ENCODE results near the gene UNC80. TPM values are rescaled to one million over a fixed set of nuclear protein-coding genes. Genes with fewer than 3 reads are reported as not detected.

UNC80 gene
- total and polyA plus RNA-seq, 2 experiments from 2014 or later: not detected

DNA sequence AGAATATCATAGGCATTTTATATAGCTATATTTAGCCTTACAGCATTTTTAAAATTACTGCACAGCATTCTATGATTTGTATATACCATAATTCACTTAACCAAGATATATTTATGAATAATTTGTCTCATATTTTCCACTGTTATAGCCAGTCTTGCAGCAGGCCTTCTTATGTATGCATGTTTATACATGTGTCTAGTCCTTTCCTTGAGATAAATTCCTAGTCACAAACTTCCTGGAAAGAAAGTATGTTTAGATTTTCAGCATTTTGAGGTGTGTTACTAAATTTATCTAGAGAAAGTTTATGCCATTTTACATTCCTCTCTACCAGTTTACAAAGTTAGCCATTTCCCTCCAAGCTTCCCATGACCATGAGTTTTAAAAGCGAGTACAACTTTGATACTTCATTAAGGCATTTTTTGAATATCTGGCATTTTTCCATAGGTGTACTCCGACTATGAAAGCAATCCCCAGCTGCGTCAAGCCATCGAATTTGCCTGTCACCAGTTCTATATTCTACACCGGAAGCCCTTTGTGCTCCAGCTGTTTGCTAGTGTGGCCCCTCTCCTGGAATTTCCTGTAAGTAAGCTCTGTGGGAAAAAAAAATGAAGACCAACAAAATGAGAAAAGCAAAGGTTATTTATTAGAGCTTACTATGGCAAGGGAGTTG lies 171.4 kb downstream of the UNC80 start:
- in situ Hi-C loops (cut with MboI): no loop called here
- no peak for DNase-seq
- Histone ChIP-seq H3K4me3 (no peak overlapping the region), H3K27me3 (replicated peaks; ENCODE audit: insufficient read depth) (no peaks in the 10 kb centered on the region), H3K9ac (no peak overlapping the region), H3K79me2 (ENCODE audit: insufficient read depth) (no peaks in the 10 kb centered on the region), H3K36me3 (ENCODE audit: low read depth) (no peaks in the 10 kb centered on the region), H4K20me1 (ENCODE audit: insufficient read depth) (no peaks in the 10 kb centered on the region), H3K4me1 (ENCODE audit: insufficient read depth) (no peaks in the 10 kb centered on the region), H3K4me2 (ENCODE audit: unreplicated experiment) (no peak overlapping the region), H3K9me3 (ENCODE audit: low read depth) (no peaks in the 10 kb centered on the region), H3K27ac (no peak overlapping the region), H2AFZ (no peak overlapping the region), H3F3A (ENCODE audit: insufficient read depth) (no peaks in the 10 kb centered on the region), H3K9me2 (ENCODE audit: insufficient read depth) (no peaks in the 10 kb centered on the region)
- 38 to 40% methylated on average over 5 of the region's 5 CpGs for WGBS, 2 experiments (ENCODE audit: low coverage in 1 of 2, low lambda C conversion rate in 2 of 2, missing lambda C conversion rate in 2 of 2)
- TF ChIP-seq EZH2 (IDR thresholded peaks at IDR 0.05; ENCODE audit: insufficient read depth, poor library complexity, severe bottlenecking): no peak
- TF ChIP-seq EZH2phosphoT487 (IDR thresholded peaks at IDR 0.05; ENCODE audit: insufficient read depth, low read depth): no peak

DNA sequence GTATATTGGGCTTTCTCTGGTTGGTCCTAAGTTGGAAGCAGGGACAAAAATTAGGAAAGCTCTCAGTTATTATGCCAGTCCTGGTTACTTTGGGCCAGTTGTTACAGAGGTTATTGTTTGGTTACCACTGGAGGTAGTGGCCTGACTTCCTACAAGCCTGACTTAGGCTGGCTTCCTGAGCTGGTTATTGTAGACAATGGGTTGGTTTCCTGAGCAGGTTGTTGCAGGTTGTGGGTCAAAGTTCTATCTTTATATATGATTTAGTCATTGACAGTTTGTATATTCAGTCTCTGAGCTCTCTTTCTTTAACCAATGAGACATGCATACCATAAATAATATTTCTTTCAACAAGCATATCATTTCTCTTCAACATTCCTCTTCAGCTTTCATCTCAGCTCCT lies 172.1 kb downstream of the UNC80 start:
- H3K36me3 ChIP-seq (ENCODE audit: low read depth): no peaks in the 10 kb centered on the region
- no peak overlapping the region for H3K4me2 ChIP-seq (ENCODE audit: unreplicated experiment)
- in situ Hi-C loops (cut with MboI): no loop called here
- H3K4me3 ChIP-seq: no peak overlapping the region
- H3K27me3 ChIP-seq (replicated peaks; ENCODE audit: insufficient read depth): no peaks in the 10 kb centered on the region
- no peaks in the 10 kb centered on the region for H3K9me2 ChIP-seq (ENCODE audit: insufficient read depth)
- no peak overlapping the region for H2AFZ ChIP-seq
- H3K79me2 ChIP-seq (ENCODE audit: insufficient read depth): no peaks in the 10 kb centered on the region
- no peak for DNase-seq
- no peaks in the 10 kb centered on the region for H3F3A ChIP-seq (ENCODE audit: insufficient read depth)
- no peak overlapping the region for H3K27ac ChIP-seq
- TF ChIP-seq EZH2phosphoT487 (IDR thresholded peaks at IDR 0.05; ENCODE audit: insufficient read depth, low read depth): no peak
- no peak for TF ChIP-seq EZH2 (IDR thresholded peaks at IDR 0.05; ENCODE audit: insufficient read depth, poor library complexity, severe bottlenecking)
- H3K9ac ChIP-seq: no peak overlapping the region
- H4K20me1 ChIP-seq (ENCODE audit: insufficient read depth): no peaks in the 10 kb centered on the region
- H3K4me1 ChIP-seq (ENCODE audit: insufficient read depth): no peaks in the 10 kb centered on the region
- H3K9me3 ChIP-seq (ENCODE audit: low read depth): no peaks in the 10 kb centered on the region

DNA sequence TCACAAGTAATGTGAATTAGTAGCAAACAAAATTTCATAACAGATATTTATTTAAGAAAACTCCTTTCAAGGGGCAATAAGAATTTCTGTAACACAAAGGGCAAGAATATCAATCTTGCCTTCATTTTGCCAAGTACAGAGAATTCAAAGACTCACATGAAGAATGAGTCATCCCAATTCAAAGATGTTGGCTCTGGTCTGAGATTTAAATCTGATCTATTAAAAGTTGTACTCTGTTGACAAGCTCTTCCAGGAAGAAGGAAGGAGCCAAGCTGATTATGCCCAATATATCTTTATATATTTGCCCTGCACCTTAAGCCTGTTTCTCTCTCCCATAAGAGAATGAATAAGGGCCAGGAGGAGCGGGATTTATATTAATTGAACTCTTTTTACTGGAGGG lies 174.9 kb downstream of the UNC80 start:
- no peaks in the 10 kb centered on the region for H4K20me1 ChIP-seq (ENCODE audit: insufficient read depth)

DNA sequence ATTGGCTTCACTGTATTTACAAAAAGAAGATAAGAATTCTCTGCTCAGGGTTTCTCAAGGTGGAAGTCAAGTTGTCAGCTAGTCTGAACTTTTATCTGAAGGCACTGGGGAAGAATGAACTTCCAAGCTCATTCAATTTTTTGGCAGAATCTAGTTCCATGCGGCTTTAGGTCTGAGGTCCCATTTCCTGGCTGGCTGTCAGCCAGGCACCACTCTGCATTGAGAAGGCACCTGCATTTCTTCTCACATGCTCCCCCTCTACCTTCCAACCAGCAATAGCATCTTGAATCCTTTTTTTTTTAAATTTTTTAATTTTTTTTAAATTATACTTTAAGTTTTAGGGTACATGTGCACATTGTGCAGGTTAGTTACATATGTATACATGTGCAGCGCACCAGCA lies 184.6 kb downstream of the UNC80 start:
- Histone ChIP-seq H3K79me2 (ENCODE audit: insufficient read depth) (no peaks in the 10 kb centered on the region), H3K36me3 (ENCODE audit: low read depth) (no peaks in the 10 kb centered on the region), H3F3A (ENCODE audit: insufficient read depth) (no peaks in the 10 kb centered on the region), H2AFZ (no peak overlapping the region), H3K9me3 (ENCODE audit: low read depth) (no peaks in the 10 kb centered on the region), H3K9ac (no peak overlapping the region), H3K9me2 (ENCODE audit: insufficient read depth) (no peaks in the 10 kb centered on the region), H3K27ac (no peak overlapping the region), H3K4me1 (ENCODE audit: insufficient read depth) (no peaks in the 10 kb centered on the region), H4K20me1 (ENCODE audit: insufficient read depth) (no peaks in the 10 kb centered on the region), H3K4me2 (ENCODE audit: unreplicated experiment) (no peak overlapping the region), H3K27me3 (replicated peaks; ENCODE audit: insufficient read depth) (no peaks in the 10 kb centered on the region), H3K4me3 (no peak overlapping the region)
- DNase-seq: no peak
- WGBS, 2 experiments (ENCODE audit: low coverage in 1 of 2, low lambda C conversion rate in 2 of 2, missing lambda C conversion rate in 2 of 2): 86 to 88% methylated on average over 2 of the region's 2 CpGs
- TF ChIP-seq EZH2phosphoT487 (IDR thresholded peaks at IDR 0.05; ENCODE audit: insufficient read depth, low read depth) (no peak), EZH2 (IDR thresholded peaks at IDR 0.05; ENCODE audit: insufficient read depth, poor library complexity, severe bottlenecking) (no peak)
- in situ Hi-C loops (cut with MboI): loop anchor here (25.0 kb wide), 2 partner anchors 619 to 1544 kb away; partner anchors contain the start of gene PTH2R

More for the DNA sequence above, 174.9 kb downstream of the UNC80 start:
- Histone ChIP-seq H3K4me2 (ENCODE audit: unreplicated experiment) (no peak overlapping the region), H2AFZ (no peak overlapping the region), H3K4me1 (ENCODE audit: insufficient read depth) (no peaks in the 10 kb centered on the region), H3F3A (ENCODE audit: insufficient read depth) (no peaks in the 10 kb centered on the region), H3K9me3 (ENCODE audit: low read depth) (no peaks in the 10 kb centered on the region), H3K9me2 (ENCODE audit: insufficient read depth) (no peaks in the 10 kb centered on the region), H3K27ac (no peak overlapping the region), H3K36me3 (ENCODE audit: low read depth) (no peaks in the 10 kb centered on the region), H3K4me3 (no peak overlapping the region), H3K79me2 (ENCODE audit: insufficient read depth) (no peaks in the 10 kb centered on the region), H3K27me3 (replicated peaks; ENCODE audit: insufficient read depth) (no peaks in the 10 kb centered on the region), H3K9ac (no peak overlapping the region)
- no peak for TF ChIP-seq EZH2 (IDR thresholded peaks at IDR 0.05; ENCODE audit: insufficient read depth, poor library complexity, severe bottlenecking)
- TF ChIP-seq EZH2phosphoT487 (IDR thresholded peaks at IDR 0.05; ENCODE audit: insufficient read depth, low read depth): no peak
- in situ Hi-C loops (cut with MboI): no loop called here
- 42 to 44% methylated on average over 1 of the region's 1 CpG for WGBS, 2 experiments (ENCODE audit: low coverage in 1 of 2, low lambda C conversion rate in 2 of 2, missing lambda C conversion rate in 2 of 2)
- peak; percentile 12 for DNase-seq

Data from GM23248 (cell line).